Astrocyte (in vitro differentiated cells and primary cell): ENCODE results near the gene GTPBP6. TPM values are rescaled to one million over a fixed set of nuclear protein-coding genes. Genes with fewer than 3 reads are reported as not detected.
A peak's percentile ranks its signal among the peaks of the same experiment; 100 is the strongest.
"Not testable (repeated sequence)": the region's sequence is repeated elsewhere in the genome, so short reads cannot be mapped to it uniquely, and the experiment has no call there.

Experiments
- DNase-seq: peaks from one replicate; pipeline ENCODE4 v3.0.0-alpha.2; 2010; ENCODE audit warnings: low read depth
- FAIRE-seq: peaks from 2 replicates; lab custom pipeline; 2011; peaks lifted over from hg19 to GRCh38; lab: Jason Lieb, UNC
- H2AFZ ChIP-seq: 2 replicates; pipeline ENCODE4 v1.6.0; 2012; ENCODE audit warnings: low read depth, low read length, inconsistent platforms
- H3K27ac ChIP-seq: 2 replicates; pipeline ENCODE4 v1.5.1; 2011; ENCODE audit warnings: low read depth, low read length, inconsistent platforms
- H3K27me3 ChIP-seq: 2 replicates; pipeline ENCODE4 v1.6.0; 2011; ENCODE audit warnings: low read length, inconsistent platforms; ENCODE audit not compliant: insufficient read depth
- H3K36me3 ChIP-seq: 2 replicates; pipeline ENCODE4 v1.5.1; 2011; ENCODE audit warnings: low read length, inconsistent platforms; ENCODE audit not compliant: insufficient read depth
- H3K4me1 ChIP-seq: 2 replicates; pipeline ENCODE4 v1.5.1; 2011; ENCODE audit warnings: low read length, inconsistent platforms; ENCODE audit not compliant: insufficient read depth
- H3K4me2 ChIP-seq: 2 replicates; pipeline ENCODE4 v1.6.0; 2012; ENCODE audit warnings: low read length, inconsistent platforms
- H3K4me3 ChIP-seq: 2 replicates; pipeline ENCODE4 v1.5.1; 2011; ENCODE audit warnings: low read depth, mild to moderate bottlenecking, low read length, inconsistent platforms; ENCODE audit not compliant: insufficient read depth
- H3K79me2 ChIP-seq: 2 replicates; pipeline ENCODE4 v1.6.0; 2012; ENCODE audit warnings: mild to moderate bottlenecking, low read length, inconsistent platforms; ENCODE audit not compliant: insufficient read depth
- H3K9ac ChIP-seq: 2 replicates; pipeline ENCODE4 v1.6.0; 2012; ENCODE audit warnings: mild to moderate bottlenecking, low read length, inconsistent platforms
- H3K9me3 ChIP-seq: 2 replicates; pipeline ENCODE4 v1.5.1; 2012; ENCODE audit warnings: low read depth, mild to moderate bottlenecking, low read length, inconsistent platforms; ENCODE audit not compliant: insufficient read depth
- H4K20me1 ChIP-seq: 2 replicates; pipeline ENCODE4 v1.6.0; 2012; ENCODE audit warnings: low read length, inconsistent platforms; ENCODE audit not compliant: insufficient read depth
- H3K27ac Mint-ChIP-seq: one replicate; pipeline ENCODE4 v1.8.0; 2021; ENCODE audit warnings: mild to moderate bottlenecking, mixed read lengths; ENCODE audit not compliant: unreplicated experiment
- H3K27me3 Mint-ChIP-seq: one replicate; pipeline ENCODE4 v1.8.0; 2021; ENCODE audit warnings: low read depth, mixed read lengths; ENCODE audit not compliant: unreplicated experiment
- H3K36me3 Mint-ChIP-seq: one replicate; pipeline ENCODE4 v1.8.0; 2021; ENCODE audit warnings: low read depth, mixed read lengths; ENCODE audit not compliant: unreplicated experiment
- H3K4me1 Mint-ChIP-seq: one replicate; pipeline ENCODE4 v1.8.0; 2021; ENCODE audit warnings: low read depth, mixed read lengths; ENCODE audit not compliant: unreplicated experiment
- H3K4me3 Mint-ChIP-seq: one replicate; pipeline ENCODE4 v1.8.0; 2021; ENCODE audit warnings: mild to moderate bottlenecking, moderate library complexity, mixed read lengths; ENCODE audit not compliant: unreplicated experiment
- H3K9me3 Mint-ChIP-seq: one replicate; pipeline ENCODE4 v1.8.0; 2021; ENCODE audit warnings: mild to moderate bottlenecking, mixed read lengths; ENCODE audit not compliant: unreplicated experiment
- CTCF ChIP-seq: IDR thresholded peaks from 2 replicates; pipeline ENCODE4 v1.5.1; 2011; ENCODE audit warnings: low read depth, mild to moderate bottlenecking, inconsistent platforms, low read length, moderate library complexity; ENCODE audit not compliant: insufficient read depth
- EZH2 ChIP-seq: IDR thresholded peaks from 2 replicates; pipeline ENCODE4 v1.6.1; 2012; ENCODE audit warnings: mild to moderate bottlenecking, low read length, inconsistent platforms; ENCODE audit not compliant: insufficient read depth
- total RNA-seq: library from RNA; stranded (reverse); gene quantifications from 2 replicates; pipeline ENCODE4 v1.2.1, GENCODE V29; 2021

GTPBP6 gene
- total RNA-seq, 1 donor from 2014 or later: 30.5 TPM

DNA sequence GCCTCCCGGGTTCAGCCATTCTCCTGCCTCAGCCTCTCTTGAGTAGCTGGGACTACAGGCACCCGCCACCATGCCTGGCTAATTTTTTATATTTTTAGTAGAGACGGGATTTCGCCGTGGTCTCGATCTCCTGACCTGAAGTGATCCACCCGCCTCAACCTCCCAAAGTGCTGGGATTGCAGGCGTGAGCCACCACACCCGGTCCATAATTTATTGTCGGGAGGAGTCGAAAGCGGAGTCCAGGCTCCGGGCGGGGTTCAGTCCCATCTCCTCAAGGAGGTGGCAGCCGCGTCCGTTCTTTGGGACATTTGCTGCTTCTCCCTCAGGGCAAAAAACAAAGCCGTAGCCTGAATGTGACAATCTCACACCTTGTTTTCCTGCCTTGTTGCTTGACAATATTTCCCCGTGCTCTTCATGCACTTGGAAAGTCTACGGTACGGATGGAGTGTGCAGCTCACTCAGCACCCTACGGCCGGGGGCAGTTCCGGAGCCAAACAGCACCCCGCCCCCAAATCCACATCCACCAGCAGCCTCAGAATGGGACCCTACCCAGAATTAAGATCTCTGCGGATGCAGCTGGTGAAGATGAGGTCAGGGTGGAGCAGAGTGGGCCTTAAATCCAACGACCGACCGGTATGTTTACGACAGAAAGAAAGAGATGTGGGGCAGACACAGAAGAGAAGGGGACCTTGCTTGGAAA lies 9.6 kb downstream of the GTPBP6 start:
- Histone ChIP-seq H4K20me1 (peaks cover 15% of the 10 kb centered on the region), H3K4me3 (no peak overlapping the region), H3K9ac (no peak overlapping the region), H3K4me2 (no peak overlapping the region), H3K79me2 (no peaks in the 10 kb centered on the region), H3K27ac (no peak overlapping the region), H3K27me3 (no peaks in the 10 kb centered on the region), H2AFZ (no peak overlapping the region), H3K36me3 (peaks cover 24% of the 10 kb centered on the region), H3K4me1 (no peaks in the 10 kb centered on the region), H3K9me3 (no peaks in the 10 kb centered on the region)
- no peak for FAIRE-seq
- no peak for DNase-seq
- Mint-ChIP-seq H3K36me3 (peaks cover 16% of the 10 kb centered on the region), H3K27ac (peak overlapping the region; percentile 41), H3K4me1 (no peaks in the 10 kb centered on the region), H3K4me3 (no peak overlapping the region), H3K27me3 (no peaks in the 10 kb centered on the region), H3K9me3 (no peaks in the 10 kb centered on the region)
- TF ChIP-seq CTCF (no peak), EZH2 (no peak)

- Histone ChIP-seq H3K9ac (no peak overlapping the region), H3K27me3 (no peaks in the 10 kb centered on the region), H3K36me3 (peaks cover 21% of the 10 kb centered on the region), H3K79me2 (no peaks in the 10 kb centered on the region), H3K4me1 (no peaks in the 10 kb centered on the region), H3K9me3 (no peaks in the 10 kb centered on the region), H3K27ac (no peak overlapping the region), H2AFZ (no peak overlapping the region), H3K4me3 (no peak overlapping the region), H4K20me1 (peaks cover 15% of the 10 kb centered on the region), H3K4me2 (no peak overlapping the region)
- Mint-ChIP-seq H3K27ac (no peak overlapping the region), H3K4me1 (no peaks in the 10 kb centered on the region), H3K9me3 (no peaks in the 10 kb centered on the region), H3K27me3 (no peaks in the 10 kb centered on the region), H3K36me3 (peaks cover 9% of the 10 kb centered on the region), H3K4me3 (no peak overlapping the region)
- TF ChIP-seq CTCF (no peak), EZH2 (no peak)
- FAIRE-seq (no peak), DNase-seq (no peak)
These were observed 11.1 kb downstream of the GTPBP6 start for GRCh38 chrX:307261-308111.

GRCh38 chrX:306614-307251 lies 11.9 kb downstream of the GTPBP6 start:
- not testable (repeated sequence) for H3K4me1 ChIP-seq, H3K4me3 Mint-ChIP-seq, H3K27ac Mint-ChIP-seq, H3K4me1 Mint-ChIP-seq, H3K4me2 ChIP-seq, H3K9me3 Mint-ChIP-seq, H3K27me3 Mint-ChIP-seq, H3K79me2 ChIP-seq, H3K9me3 ChIP-seq, H3K4me3 ChIP-seq, H4K20me1 ChIP-seq, H2AFZ ChIP-seq, H3K9ac ChIP-seq, H3K27me3 ChIP-seq, FAIRE-seq, H3K27ac ChIP-seq, DNase-seq
- H3K36me3 ChIP-seq: peaks cover 21% of the 10 kb centered on the region
- H3K36me3 Mint-ChIP-seq: peaks cover 10% of the 10 kb centered on the region

DNA sequence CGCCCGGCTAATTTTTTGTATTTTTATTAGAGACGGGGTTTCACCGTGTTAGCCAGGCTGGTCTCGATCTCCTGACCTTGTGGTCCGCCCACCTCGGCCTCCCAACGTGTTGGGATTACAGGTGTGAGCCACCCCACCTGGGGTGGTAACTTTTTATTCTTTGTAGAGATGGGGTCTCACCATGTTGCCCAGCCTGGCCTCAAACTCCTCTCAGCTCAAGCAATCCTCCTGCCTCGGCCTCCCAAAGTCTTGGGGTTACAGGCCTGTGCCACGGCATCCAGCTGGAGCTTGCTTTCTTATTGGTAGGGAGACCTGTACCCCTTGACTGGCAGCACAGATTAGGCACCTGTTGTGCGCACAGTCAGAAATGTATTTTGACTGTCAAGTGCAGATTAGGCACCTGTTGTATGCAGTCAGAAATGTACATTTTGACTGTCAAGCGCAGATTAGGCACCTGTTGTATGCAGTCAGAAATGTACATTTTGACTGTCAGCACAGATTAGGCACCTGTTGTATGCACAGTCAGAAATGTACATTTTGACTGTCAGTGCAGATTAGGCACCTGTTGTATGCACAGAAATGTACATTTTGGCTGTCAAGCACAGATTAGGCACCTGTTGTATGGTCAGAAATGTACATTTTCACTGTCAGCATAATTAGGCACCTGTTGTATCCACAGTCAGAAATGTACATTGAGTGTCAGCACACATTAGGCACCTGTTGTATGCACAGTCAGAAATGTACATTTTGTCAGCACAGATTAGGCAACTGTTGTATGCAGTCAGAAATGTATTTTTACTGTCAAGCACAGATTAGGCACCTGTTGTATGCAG lies 12.6 kb downstream of the GTPBP6 start:
- H3K4me1 ChIP-seq, H3K36me3 Mint-ChIP-seq, H3K4me3 ChIP-seq, DNase-seq, H3K27me3 Mint-ChIP-seq, H4K20me1 ChIP-seq, H3K27ac Mint-ChIP-seq, H3K27ac ChIP-seq, H3K4me3 Mint-ChIP-seq, FAIRE-seq, H3K9ac ChIP-seq, H3K4me2 ChIP-seq, H3K27me3 ChIP-seq, H3K4me1 Mint-ChIP-seq, H3K9me3 Mint-ChIP-seq, H3K9me3 ChIP-seq, H3K79me2 ChIP-seq, H2AFZ ChIP-seq: not testable (repeated sequence)
- H3K36me3 ChIP-seq: peaks cover 21% of the 10 kb centered on the region
